NCI-H345 treated with DMSO at 0.1 percent for 48 hours (cell line): ENCODE results near the gene SPARC.
"Not testable (repeated sequence)": the region's sequence is repeated elsewhere in the genome, so short reads cannot be mapped to it uniquely, and the experiment has no call there.

Experiments used
- DNase-seq: peaks from one replicate; lab custom pipeline; 2025; ENCODE audit not compliant: unreplicated experiment; lab: John Stamatoyannopoulos, UW

SPARC gene

DNA sequence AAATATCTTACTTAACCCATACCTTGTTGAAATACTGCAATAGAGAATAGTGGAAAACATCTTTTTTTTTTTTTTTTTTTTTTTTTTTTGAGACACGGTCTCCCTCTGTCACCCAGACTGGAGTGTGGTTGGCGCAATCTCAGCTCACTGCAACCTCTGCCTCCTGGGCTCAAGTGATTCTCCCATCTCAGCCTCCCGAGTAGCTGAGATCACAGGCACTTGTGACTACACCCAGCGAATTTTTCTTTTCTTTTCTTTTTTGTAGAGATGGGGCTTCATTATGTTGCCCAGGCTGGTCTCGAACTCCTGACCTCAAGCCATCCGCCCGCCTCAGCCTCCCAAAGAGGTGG, 6.6 kb downstream of the SPARC start:
- not testable (repeated sequence) for DNase-seq

- no peak for DNase-seq
These were observed 7.1 kb downstream of the SPARC start for GRCh38 chr5:151679421-151680155.

GRCh38 chr5:151678713-151679112, 8.0 kb downstream of the SPARC start:
- no peak for DNase-seq

GRCh38 chr5:151677776-151678545, 8.8 kb downstream of the SPARC start:
- DNase-seq = no peak

- no peak for DNase-seq
These were observed 10.0 kb downstream of the SPARC start for GRCh38 chr5:151676719-151677118.

DNA sequence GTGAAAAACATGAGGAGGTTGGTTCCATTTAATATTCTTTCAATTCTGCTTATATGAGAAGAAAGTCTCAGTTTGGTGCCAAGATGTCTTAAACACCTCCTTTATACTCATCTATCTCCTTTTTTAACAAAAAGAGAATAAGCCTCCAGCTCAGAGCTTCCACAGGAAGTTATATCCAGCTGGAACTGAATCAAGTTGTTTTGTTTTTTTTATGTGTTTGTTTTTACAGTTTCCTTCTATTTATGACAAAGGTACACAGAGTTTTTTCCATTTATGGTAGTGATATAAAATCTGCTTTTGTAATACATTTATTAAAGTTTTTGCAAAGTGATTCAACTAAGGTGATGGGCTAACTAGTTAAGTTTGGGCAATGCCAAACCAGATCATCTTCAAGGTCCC, 10.4 kb downstream of the SPARC start:
- DNase-seq = no peak

- no peak for DNase-seq
These were observed 11.0 kb downstream of the SPARC start for GRCh38 chr5:151675611-151676313.

DNA sequence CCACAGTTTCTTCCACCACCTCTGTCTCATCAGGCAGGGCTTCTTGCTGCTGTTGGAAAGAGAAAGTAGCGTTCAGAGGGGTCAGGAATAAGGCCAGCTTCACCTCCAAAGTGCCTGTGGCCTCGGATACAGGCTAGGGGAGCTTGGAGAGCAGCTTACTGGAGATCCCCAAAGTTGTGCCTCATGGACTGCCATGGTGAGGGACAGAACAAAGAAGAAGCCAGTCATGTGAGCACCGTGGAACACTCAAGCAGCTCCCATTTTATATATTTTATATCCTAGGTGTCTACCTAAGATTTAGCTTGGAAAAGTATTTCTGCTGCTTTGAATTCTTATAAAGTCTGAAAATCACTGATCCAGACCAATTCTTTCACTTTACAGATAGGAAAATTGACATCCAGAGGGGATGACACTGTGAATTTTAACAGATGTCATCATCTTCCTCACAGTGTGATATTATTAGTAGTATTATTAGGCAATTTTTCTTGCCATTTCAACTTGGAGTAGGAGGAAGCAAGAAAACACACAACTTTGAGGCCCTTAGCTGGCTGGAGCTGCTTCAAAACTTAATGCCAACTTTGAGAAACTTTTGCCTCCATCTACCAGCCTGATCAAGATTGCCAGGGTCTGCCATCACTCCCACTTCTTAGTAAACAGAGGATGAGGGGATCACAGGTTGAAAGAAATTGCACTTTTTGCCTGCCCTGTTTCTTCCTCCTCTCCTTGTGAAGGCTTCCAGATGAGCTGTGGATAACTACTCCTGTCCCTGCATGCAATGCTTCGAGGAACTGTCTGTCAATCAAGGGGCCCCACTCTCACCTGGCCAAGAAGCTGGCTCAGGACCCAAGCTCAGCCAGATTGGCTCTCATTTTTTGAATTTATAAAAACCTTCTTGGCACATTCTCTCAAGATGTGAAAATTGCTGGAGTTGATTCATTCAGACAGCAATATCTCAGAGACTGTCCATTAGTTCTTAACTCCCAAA, 11.8 kb downstream of the SPARC start:
- DNase-seq = no peak

GRCh38 chr5:151673421-151673820, 13.3 kb downstream of the SPARC start:
- no peak for DNase-seq

DNA sequence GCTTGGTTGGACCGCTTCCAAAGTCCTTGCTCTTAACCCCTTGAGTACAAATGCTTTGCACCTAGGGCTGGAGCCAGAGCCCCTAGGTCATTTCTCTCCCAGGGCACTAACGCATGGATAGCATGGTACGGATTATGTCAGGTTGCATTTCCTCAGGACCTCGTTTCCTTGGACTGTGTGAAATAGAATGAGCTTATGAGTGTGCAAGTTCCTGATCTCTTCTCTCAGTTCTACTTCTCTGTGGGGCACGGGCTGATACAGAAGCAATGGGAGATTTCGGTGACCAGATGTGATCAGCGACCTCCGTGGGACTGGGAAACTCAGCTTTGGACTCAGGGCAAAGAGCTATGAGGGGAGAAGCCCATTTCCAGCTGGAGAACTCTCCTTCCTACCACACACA, 14.2 kb downstream of the SPARC start:
- DNase-seq = no peak

DNA sequence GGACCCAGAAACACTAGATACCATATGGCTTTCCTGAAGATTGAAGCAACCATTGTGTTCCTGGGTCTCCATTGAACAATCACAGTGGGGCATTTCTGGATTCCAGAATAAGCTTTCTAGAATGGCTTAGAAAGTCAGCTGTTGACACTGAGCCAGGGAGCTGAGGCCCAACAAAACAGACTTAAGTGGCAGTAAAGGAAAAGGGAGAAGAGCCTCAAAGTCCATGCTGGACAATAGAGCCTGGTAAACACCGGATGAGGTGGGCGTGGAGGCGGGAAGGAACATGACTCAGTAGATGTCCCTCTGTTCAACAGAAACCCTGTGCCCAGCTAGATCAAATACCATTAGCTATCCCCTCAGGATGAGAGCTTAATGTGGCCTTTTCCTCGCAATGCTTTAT, 14.8 kb downstream of the SPARC start:
- no peak for DNase-seq

- DNase-seq = no peak
These were observed 15.6 kb downstream of the SPARC start for GRCh38 chr5:151670953-151671636.

GRCh38 chr5:151670083-151670686, 16.5 kb downstream of the SPARC start:
- DNase-seq = no peak

DNA sequence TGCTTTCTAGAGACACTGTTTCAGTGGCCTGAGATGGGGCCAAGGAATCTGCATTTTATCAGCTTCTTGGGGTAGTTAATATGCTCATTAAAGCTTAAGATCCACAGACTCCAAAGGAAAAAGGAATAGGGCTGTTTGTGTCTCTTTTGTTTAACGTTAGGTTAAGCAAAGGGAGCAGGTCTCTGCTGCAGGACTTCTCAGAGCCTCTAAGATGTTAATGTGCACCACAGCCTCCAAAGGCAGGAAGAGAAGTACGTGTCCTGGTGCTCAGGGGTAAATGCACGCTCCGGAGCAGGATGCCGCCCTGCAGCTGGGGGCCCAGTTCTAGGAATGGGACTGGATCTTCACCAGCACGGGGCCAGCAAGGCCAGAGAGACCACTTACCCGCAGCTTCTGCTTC, 19.6 kb downstream of the SPARC start:
- DNase-seq = no peak

DNA sequence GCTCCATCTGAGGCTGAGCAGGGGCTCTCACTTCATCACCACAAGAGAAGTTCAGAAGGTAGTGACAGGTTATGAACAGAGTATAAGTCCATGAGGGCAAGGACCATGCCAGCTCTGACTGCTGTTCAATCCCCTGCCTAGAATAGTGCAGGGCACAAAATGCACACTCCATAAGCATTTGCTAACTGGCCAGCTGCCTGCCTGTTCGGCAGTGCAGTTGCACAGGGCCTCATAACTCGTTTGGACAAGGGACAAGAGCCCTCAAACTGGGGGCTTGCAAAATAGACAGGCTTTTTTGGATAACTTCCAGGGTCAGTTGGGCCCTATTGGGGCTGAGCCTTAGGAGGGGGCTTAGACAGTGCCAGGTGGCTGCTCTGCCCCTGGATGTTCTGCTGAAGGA, 21.1 kb downstream of the SPARC start:
- no peak for DNase-seq

GRCh38 chr5:151664694-151665585, 21.8 kb downstream of the SPARC start:
- no peak for DNase-seq

DNA sequence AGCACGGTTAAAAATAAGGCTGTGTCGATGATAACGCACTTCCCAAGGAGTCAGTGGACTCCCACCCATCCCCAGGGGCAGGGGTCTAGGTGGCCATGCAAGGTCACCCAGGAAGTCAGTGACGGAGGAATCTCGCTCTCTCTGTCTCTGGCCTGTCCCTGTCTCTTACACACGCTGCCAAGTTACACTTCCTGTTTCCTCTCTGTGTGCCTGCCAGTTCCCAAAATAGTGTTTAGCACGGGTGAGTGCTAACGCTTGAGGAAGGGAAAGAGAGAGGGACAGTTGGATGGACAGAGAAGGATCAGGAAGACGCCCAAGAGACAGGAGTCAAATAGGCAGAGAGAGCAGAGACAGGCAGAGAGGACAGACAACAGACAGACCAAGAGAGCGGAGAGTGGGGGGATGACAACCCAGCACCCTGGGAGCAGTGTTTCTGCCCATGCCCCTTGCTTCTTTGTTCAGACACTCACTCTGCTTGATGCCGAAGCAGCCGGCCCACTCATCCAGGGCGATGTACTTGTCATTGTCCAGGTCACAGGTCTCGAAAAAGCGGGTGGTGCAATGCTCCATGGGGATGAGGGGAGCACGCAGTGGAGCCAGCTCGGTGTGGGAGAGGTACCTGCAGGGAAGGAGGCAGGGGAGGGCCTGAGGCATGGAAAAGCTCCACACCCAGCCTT, 23.0 kb downstream of the SPARC start:
- DNase-seq = no peak

DNA sequence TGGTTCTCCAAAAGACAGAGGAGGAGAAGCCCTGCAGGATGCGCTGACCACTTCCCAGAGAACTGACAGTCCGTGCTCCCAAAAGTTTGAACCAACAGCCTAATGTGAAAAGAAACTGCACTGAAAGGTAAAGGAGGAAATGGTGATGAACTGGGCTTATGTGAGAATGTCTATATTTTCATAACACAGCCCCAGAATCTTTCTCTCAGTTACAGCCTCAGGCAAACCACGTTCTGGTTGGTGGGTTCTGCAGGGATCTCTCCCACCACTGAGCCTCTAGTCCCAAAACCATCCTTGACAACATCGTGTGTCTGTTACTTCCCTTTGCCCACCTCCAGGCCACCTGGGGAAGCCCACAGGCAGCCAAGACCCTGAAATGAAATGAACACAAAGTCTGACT, 23.9 kb downstream of the SPARC start:
- DNase-seq = no peak
